Fibroblast of the conjunctiva (primary cell): Measurements from ENCODE around the gene ZNF792.
"Not testable (repeated sequence)": the region's sequence is repeated elsewhere in the genome, so short reads cannot be mapped to it uniquely, and the experiment has no call there.

Experiments used
- DNase-seq: peaks from one replicate; pipeline ENCODE4 v3.0.0-alpha.2; 2010; ENCODE audit warnings: low read depth

Gene ZNF792

GRCh38 chr19:34970185-34970780, 6.3 kb upstream of the ZNF792 start:
- DNase-seq = not testable (repeated sequence)

GRCh38 chr19:34969721-34970120, 5.7 kb upstream of the ZNF792 start:
- no peak for DNase-seq

- no peak for DNase-seq
These were observed 3.5 kb upstream of the ZNF792 start for GRCh38 chr19:34967551-34967950.

- not testable (repeated sequence) for DNase-seq
These were observed 1.5 kb upstream of the ZNF792 start for GRCh38 chr19:34965505-34965904.

- no peak for DNase-seq
These were observed 569 bp upstream of the ZNF792 start for GRCh38 chr19:34964598-34964997.

- DNase-seq = no peak
These were observed 1.1 kb downstream of the ZNF792 start for GRCh38 chr19:34962687-34963572.

- DNase-seq = no peak
These were observed 2.0 kb downstream of the ZNF792 start for GRCh38 chr19:34961775-34962686.

- DNase-seq = no peak
These were observed 2.9 kb downstream of the ZNF792 start for GRCh38 chr19:34960940-34961679.

- no peak for DNase-seq
These were observed 3.8 kb downstream of the ZNF792 start for GRCh38 chr19:34960103-34960805.

GRCh38 chr19:34959021-34959420, 5.0 kb downstream of the ZNF792 start:
- DNase-seq = no peak

GRCh38 chr19:34957830-34958751, 5.9 kb downstream of the ZNF792 start:
- no peak for DNase-seq

GRCh38 chr19:34953092-34953491, 10.9 kb downstream of the ZNF792 start:
- DNase-seq = no peak

- DNase-seq = no peak
These were observed 20.0 kb downstream of the ZNF792 start for GRCh38 chr19:34943861-34944573.

- no peak for DNase-seq
These were observed 25.1 kb downstream of the ZNF792 start for GRCh38 chr19:34938886-34939285.

- DNase-seq = no peak
These were observed 27.8 kb downstream of the ZNF792 start for GRCh38 chr19:34936184-34936583.

GRCh38 chr19:34932494-34932893, 31.5 kb downstream of the ZNF792 start:
- no peak for DNase-seq

- peak; percentile 90 for DNase-seq
These were observed 37.2 kb downstream of the ZNF792 start, which contains the start of gene ZNF30 for GRCh38 chr19:34926685-34927375. Gene ZNF30 (plus strand): TSS chr19:34926903. CDS start chr19:34929948, 3,045 bp downstream.

GRCh38 chr19:34926361-34926684, 37.7 kb downstream of the ZNF792 start:
- no peak for DNase-seq
